ENCODE data around the gene ZNHIT3. TPM values are rescaled to one million over a fixed set of nuclear protein-coding genes. Genes with fewer than 3 reads are reported as not detected.
A peak's percentile ranks its signal among the peaks of the same experiment; 100 is the strongest.
"Not testable (repeated sequence)": the region's sequence is repeated elsewhere in the genome, so short reads cannot be mapped to it uniquely, and the experiment has no call there.

Gene ZNHIT3
- total RNA-seq, 2 experiments from 2014 or later, result 46.5 to 50.5 TPM

- Mint-ChIP-seq H3K27me3 (peaks cover 5% of the 10 kb centered on the region), H3K4me1 (ENCODE audit: low read depth) (no peaks in the 10 kb centered on the region), H3K9me3 (no peaks in the 10 kb centered on the region), H3K4me3 (no peak overlapping the region), H3K27ac (no peak overlapping the region), H3K36me3 (ENCODE audit: low read depth) (no peaks in the 10 kb centered on the region)
- TF ChIP-seq CTCF (IDR thresholded peaks at IDR 0.05), result no peak
- DNase-seq (no peak), ATAC-seq (no peak)
- intact Hi-C loops (cut with micrococcal nuclease), result no loop called here
- ChIA-PET POLR2A (no interaction called here), CTCF (no interaction called here)
Observed at GRCh38 chr17:36475346-36475970, 11.0 kb upstream of the ZNHIT3 start.

- Mint-ChIP-seq H3K4me3 (no peak overlapping the region), H3K27me3 (peaks cover 9% of the 10 kb centered on the region), H3K36me3 (ENCODE audit: low read depth) (peaks cover 2% of the 10 kb centered on the region), H3K27ac (no peak overlapping the region), H3K4me1 (ENCODE audit: low read depth) (peaks cover 21% of the 10 kb centered on the region), H3K9me3 (no peaks in the 10 kb centered on the region)
- DNase-seq (no peak), ATAC-seq (no peak)
- intact Hi-C loops (cut with micrococcal nuclease), result no loop called here
- ChIA-PET CTCF (no interaction called here), POLR2A (no interaction called here)
- no peak for TF ChIP-seq CTCF (IDR thresholded peaks at IDR 0.05)
Observed at GRCh38 chr17:36481829-36482228, 4.7 kb upstream of the ZNHIT3 start.

GRCh38 chr17:36482611-36483504, 3.6 kb upstream of the ZNHIT3 start:
- DNase-seq (peak; percentile 87), ATAC-seq (peak; percentile 72)
- POLR2A ChIA-PET, result interaction anchor here (0.8 kb wide), 2 partner anchors 18 to 53 kb away, joined by 3 read pairs; partner anchors contain the start of gene PIGW
- CTCF ChIA-PET, result interaction anchor here (0.7 to 1.4 kb wide), 15 partner anchors 11 to 663 kb away, joined by 3 to 6 read pairs (median 3); partner anchors contain the start of genes LYZL6, MYO19 and PIGW
- Mint-ChIP-seq H3K36me3 (ENCODE audit: low read depth) (peaks cover 6% of the 10 kb centered on the region), H3K27ac (no peak overlapping the region), H3K4me3 (peak overlapping the region; percentile 41), H3K27me3 (peaks cover 9% of the 10 kb centered on the region), H3K4me1 (ENCODE audit: low read depth) (peaks cover 26% of the 10 kb centered on the region), H3K9me3 (no peaks in the 10 kb centered on the region)
- intact Hi-C loops (cut with micrococcal nuclease), result no loop called here
- TF ChIP-seq CTCF (IDR thresholded peaks at IDR 0.05), result peak; percentile 77

GRCh38 chr17:36484021-36484420, 2.5 kb upstream of the ZNHIT3 start:
- CTCF ChIA-PET, result interaction anchor here (0.8 to 1.4 kb wide), 7 partner anchors 9 to 508 kb away, joined by 3 to 6 read pairs (median 4); partner anchors contain the start of genes MYO19 and PIGW
- H3K27ac Mint-ChIP-seq; H3K27me3 Mint-ChIP-seq; ATAC-seq; H3K9me3 Mint-ChIP-seq; DNase-seq; intact Hi-C loops (cut with micrococcal nuclease); H3K4me3 Mint-ChIP-seq: not testable (repeated sequence)
- peaks cover 11% of the 10 kb centered on the region for H3K36me3 Mint-ChIP-seq (ENCODE audit: low read depth)
- POLR2A ChIA-PET, result interaction anchor here (0.8 kb wide), 1 partner anchor 51 kb away, joined by 3 read pairs; the partner anchor contains the start of gene PIGW
- peaks cover 31% of the 10 kb centered on the region for H3K4me1 Mint-ChIP-seq (ENCODE audit: low read depth)

- POLR2A ChIA-PET, result interaction anchor here (1.9 to 2.0 kb wide), 2 partner anchors 10 to 50 kb away, joined by 6 to 14 read pairs; partner anchors contain the start of genes MYO19 and PIGW
- Mint-ChIP-seq H3K4me1 (ENCODE audit: low read depth) (peaks cover 38% of the 10 kb centered on the region), H3K27ac (no peak overlapping the region), H3K36me3 (ENCODE audit: low read depth) (peaks cover 20% of the 10 kb centered on the region), H3K27me3 (peaks cover 9% of the 10 kb centered on the region), H3K9me3 (no peaks in the 10 kb centered on the region), H3K4me3 (peak overlapping the region; percentile 99)
- ATAC-seq (no peak), DNase-seq (no peak)
- no peak for TF ChIP-seq CTCF (IDR thresholded peaks at IDR 0.05)
- CTCF ChIA-PET, result interaction anchor here (0.9 to 1.8 kb wide), 3 partner anchors 11 to 49 kb away, joined by 3 to 5 read pairs (median 3); partner anchors contain the start of genes MYO19 and PIGW
- intact Hi-C loops (cut with micrococcal nuclease), result no loop called here
Observed at GRCh38 chr17:36485027-36485426, 1.5 kb upstream of the ZNHIT3 start.
